IPS-NIHi7 (cell line): Measurements from ENCODE around the gene SGPP2.

Source experiments
- DNase-seq: peaks from one replicate; pipeline ENCODE4 v3.0.0; 2012; ENCODE audit warnings: mixed read lengths; ENCODE audit errors: extremely low spot score

SGPP2 gene

GRCh38 chr2:222525811-222526210 is 101.5 kb downstream of the SGPP2 start:
- no peak for DNase-seq

DNA sequence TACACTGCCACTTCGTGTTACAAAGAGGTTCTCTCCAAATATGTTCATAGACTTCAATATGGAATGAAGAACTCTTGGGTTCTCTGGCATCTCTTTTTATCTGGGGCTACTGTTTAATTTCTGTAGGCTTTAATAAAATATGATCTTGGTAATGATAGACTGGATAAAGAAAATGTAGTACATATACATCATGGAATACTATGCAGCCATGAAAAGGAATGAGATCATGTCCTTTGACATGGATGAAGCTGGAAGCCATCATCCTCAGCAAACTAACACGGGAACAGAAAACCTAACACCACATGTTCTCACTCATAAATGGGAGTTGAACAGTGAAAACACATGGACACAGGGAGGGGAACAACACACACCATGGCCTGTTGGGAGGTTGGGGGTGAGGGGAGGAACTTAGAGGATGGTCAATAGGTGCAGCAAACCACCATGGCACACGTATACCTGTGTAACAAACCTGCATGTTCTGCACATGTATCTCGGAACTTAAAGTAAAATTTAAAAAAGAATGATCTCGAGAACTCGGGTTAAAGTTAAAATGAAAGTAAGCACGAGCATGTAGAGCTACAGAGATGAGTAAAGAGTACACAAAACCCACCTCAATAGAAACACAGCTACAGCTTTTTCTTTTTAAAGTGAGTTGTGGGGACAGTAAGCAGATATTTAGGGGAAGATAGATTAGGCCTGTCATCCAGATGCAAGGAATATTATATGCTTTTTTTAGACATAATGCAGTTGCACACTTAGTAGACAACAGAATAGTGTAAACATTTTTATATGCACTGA is 102.3 kb downstream of the SGPP2 start:
- DNase-seq: no peak

DNA sequence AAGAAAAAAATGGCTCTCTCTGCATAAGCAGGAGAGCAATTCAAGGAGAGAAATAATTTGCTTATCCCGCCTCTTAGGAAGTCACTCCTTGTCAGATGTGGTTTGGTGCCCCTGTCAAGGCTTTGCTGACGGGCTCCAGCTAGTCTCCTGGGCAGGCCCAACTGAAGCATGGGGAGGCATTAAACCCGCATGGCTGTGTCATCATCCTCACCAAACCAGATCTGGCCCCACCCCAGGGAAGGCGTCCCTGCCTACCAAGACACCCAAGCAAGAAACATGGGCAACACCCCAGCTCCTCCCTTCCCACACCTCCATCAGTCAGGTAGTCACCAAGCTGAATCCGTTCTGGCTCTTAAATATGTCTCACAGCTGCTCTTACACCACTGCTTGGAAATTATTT is 108.0 kb downstream of the SGPP2 start:
- DNase-seq: no peak

GRCh38 chr2:222535477-222535876 is 111.1 kb downstream of the SGPP2 start:
- no peak for DNase-seq

- DNase-seq: no peak
These were observed 114.2 kb downstream of the SGPP2 start for GRCh38 chr2:222538535-222538934.

DNA sequence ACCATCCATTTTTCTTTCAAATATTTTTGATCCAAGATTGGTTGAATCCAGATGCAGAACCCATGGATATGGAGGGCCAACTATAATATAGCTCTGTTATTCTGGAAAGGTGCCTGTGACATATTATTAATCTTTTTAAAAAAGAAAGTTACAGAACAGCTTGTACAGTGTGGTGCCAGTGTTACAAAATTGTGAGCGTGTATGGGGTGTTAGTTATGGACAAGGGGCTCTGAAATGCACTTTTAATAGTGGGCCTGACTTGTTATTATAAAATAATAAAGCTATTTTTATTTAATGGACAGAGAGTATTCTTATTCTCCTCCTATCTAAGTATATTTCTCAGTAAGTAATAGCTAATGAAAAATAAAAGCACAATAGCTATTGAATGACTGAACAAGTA is 120.3 kb downstream of the SGPP2 start:
- DNase-seq: no peak

- DNase-seq: no peak
These were observed 121.8 kb downstream of the SGPP2 start for GRCh38 chr2:222545823-222546795.

GRCh38 chr2:222547083-222547482 is 122.7 kb downstream of the SGPP2 start:
- no peak for DNase-seq

GRCh38 chr2:222548992-222549391 is 124.6 kb downstream of the SGPP2 start:
- no peak for DNase-seq

DNA sequence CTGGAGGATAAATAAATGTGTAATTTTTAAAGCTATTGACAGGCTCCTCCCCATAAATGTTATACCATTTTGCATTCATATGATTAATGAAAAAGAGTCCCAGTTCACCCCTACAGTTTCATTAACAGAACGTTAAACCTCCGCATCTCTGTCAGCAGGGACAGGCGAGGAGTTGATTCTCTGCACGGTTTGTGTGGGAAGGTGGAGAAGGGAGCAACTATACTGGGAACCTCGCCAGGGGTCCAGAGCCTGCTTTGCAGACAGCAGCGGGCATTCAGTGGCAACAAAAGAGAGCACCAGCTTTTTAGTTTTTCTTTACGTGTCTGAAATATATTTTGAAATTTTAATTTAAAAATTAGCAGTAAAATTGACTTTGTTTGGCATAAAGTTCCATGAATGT is 130.2 kb downstream of the SGPP2 start:
- DNase-seq: no peak

DNA sequence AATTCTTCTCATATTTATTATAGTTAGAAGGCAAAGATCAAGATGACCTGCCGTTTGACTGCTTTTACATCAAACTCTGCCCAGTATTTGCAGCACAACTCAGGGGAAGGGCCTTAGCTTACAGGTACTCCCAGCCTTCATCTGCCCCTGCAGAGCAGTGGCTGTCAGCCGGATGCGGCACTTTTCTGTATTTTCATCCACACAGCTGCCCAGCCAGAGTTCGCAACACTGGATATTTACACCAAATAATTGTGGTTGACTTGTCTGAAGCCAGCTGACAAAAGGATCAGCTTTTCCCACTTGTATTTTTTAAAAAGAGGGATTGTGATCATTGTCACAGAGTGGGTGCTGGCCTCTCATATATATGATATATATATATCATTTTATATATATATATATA is 136.8 kb downstream of the SGPP2 start:
- DNase-seq: no peak

DNA sequence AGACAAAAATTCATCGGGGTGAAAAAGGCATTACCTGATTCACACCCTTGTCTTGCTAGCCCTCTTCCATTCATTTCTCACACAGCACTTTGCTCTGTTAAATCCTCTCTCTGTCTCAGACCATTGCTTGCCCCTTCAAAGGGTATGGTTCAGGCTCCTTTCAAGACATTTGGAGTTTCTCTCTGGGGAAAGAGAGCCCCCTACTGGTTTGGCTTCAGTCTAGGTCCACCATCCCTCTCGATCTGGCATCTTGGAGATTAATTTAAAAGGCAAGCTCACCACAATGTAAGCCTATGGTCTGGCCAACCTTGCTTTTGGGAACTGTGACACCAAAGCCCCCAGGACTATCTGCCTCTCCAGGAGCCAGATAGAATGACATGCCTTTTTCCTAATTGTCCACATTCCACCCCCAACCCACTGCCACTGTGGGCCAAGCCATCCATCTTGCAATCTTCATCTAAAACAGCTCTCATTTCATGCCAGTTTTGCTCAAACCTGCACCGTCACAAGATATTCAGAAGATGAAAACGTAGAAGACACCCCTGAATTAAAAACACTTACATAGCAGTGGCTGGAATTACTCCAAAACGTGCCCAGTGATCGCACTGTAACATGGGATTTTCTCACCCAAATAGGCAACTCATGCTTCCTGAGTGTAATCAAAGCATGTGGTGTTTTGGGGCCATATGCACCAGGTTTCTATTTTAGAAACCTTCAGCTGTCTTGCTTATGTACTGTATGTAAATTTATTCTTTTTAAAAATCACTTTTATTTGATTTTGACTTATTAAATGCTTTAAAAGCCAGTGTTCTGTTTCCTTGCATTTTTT is 137.7 kb downstream of the SGPP2 start:
- peak; percentile 85 for DNase-seq

DNA sequence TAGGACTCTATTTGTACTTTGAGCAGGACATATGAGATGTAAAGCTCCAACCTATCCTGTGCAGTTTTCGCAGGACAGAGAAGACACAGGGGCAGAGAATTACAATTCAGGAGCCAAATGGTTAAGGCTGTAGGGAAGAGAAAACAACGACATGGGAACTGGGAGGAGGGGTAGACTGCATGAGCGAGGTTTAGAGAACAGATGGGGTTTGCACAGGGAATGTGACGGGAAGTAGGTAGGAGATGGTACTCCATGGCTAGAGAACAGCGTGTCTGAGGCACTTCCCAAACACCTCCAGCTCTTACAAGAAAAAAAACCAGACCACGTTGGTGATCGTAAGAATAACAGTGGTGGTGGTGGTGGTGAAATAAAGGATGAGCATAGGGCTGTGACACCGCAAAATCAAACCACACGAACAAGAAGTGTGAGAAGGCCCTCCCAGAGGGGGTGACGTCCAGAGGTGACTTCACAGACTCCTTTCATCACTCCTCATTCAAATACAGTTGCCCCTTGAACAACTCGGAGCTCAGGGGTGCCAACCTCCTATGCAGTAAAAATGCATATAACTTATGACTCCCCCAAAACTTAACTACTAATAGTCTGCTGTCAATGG is 138.9 kb downstream of the SGPP2 start:
- DNase-seq: no peak

DNA sequence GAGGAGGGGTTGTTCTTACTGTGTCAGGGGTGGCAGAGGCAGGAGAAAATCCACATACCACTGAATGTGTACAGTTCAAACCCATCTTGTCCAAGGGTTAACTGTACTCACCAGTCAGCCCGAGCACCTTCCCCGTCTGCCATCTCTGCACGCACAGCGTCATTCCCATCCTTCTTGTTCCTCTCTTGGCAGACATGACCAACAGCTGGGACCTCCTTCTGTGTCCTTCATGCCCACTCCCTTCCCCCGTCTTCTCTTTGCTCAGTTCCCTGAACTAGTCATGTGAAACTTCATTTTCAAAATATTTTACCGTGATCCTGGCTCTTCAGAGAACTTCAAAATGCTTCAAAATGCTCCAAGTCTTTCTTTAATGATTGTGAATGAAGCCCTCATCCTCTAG is 139.6 kb downstream of the SGPP2 start:
- no peak for DNase-seq

- DNase-seq: no peak
These were observed 141.9 kb downstream of the SGPP2 start for GRCh38 chr2:222566229-222566628.

GRCh38 chr2:222568865-222569264 is 144.5 kb downstream of the SGPP2 start:
- DNase-seq: no peak

GRCh38 chr2:222569826-222570225 is 145.5 kb downstream of the SGPP2 start:
- DNase-seq: no peak

DNA sequence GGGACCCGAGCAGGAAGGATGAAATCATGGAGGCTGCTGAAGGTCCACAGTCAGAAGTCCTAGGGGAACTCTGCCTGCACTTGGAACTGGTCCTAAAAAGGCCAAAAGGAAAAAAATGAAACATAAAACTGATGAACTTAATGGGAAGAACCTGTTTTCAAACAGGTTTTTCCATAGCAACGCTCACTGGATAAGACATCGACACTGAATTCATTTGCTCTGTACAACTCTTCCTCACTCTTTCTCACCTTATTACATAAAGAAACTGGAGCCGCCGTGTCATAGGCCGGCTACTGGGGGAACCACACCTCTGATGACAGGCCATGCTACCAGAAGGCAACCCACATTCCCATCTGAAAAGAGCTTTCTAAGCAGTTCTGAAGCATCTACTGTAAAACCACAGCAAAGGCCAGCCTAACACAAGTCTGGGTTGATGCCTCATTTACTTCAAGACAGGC is 147.9 kb downstream of the SGPP2 start:
- DNase-seq: no peak

GRCh38 chr2:222572751-222573174 is 148.4 kb downstream of the SGPP2 start:
- no peak for DNase-seq

- no peak for DNase-seq
These were observed 151.3 kb downstream of the SGPP2 start for GRCh38 chr2:222575618-222576017.
